ENCODE results near the gene TRA2A. TPM values are rescaled to one million over a fixed set of nuclear protein-coding genes. Genes with fewer than 3 reads are reported as not detected.

The TRA2A gene
- total RNA-seq, 2 experiments from 2014 or later = 109 to 143 TPM

DNA sequence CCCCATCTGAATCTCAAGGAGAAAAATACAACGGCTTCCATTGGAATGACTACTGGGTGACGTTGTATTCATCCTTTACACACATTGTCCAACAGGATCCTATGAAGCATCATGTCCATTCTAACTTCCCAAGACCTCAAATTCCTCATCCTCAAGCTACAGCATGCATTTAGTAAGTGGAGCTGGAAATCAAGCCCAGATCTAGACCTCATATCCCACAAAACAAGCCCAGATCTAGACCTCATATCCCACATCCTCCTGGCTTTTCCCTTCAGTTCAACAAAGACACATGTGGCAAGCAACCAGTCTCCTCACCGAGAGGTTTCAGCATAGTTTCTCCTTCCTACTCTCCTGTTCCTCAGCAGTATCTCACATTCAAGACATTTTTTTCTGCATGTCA lies 73.7 kb downstream of the TRA2A start:
- H3K4me1 Mint-ChIP-seq = peaks cover 13% of the 10 kb centered on the region
- no peaks in the 10 kb centered on the region for H3K9me3 Mint-ChIP-seq
- no peak overlapping the region for H3K4me3 Mint-ChIP-seq
- H3K27ac Mint-ChIP-seq = no peak overlapping the region
- H3K36me3 Mint-ChIP-seq (ENCODE audit: low read depth) = no peaks in the 10 kb centered on the region
- POLR2A ChIA-PET = no interaction called here
- H3K27me3 Mint-ChIP-seq = peaks cover 56% of the 10 kb centered on the region
- CTCF ChIA-PET = interaction anchor here (1.0 kb wide), 1 partner anchor 52 kb away, joined by 3 read pairs; no protein-coding TSS in a partner anchor
- DNase-seq = no peak

DNA sequence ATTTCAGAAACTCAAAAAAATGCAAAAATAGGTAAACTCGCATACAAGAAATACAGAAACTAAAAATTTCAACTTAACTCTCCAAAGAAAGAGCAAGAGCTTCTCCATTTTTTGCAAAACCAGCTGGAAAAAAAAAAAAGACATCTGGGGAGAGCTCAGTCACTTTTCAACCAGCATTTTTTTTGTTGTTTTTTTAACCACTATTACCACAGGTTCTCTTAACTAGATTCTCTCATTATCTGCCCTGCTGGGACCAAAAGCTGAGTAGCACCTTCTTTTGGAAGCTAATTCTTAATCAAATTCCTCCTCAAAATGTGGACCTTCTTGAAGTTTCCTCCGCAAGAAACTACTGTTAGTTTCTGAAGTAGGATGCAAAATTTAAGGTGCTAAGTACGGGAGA lies 75.7 kb downstream of the TRA2A start:
- H3K4me1 Mint-ChIP-seq = peaks cover under 1% of the 10 kb centered on the region
- peaks cover 43% of the 10 kb centered on the region for H3K27me3 Mint-ChIP-seq
- H3K27ac Mint-ChIP-seq = no peak overlapping the region
- no peak for DNase-seq
- no peaks in the 10 kb centered on the region for H3K9me3 Mint-ChIP-seq
- POLR2A ChIA-PET = no interaction called here
- no peaks in the 10 kb centered on the region for H3K36me3 Mint-ChIP-seq (ENCODE audit: low read depth)
- CTCF ChIA-PET = interaction anchor here (0.9 kb wide), 1 partner anchor 25 kb away, joined by 3 read pairs; no protein-coding TSS in a partner anchor
- H3K4me3 Mint-ChIP-seq = no peak overlapping the region

GRCh38 chr7:23454881-23455526 lies 76.8 kb downstream of the TRA2A start:
- peaks cover 39% of the 10 kb centered on the region for H3K27me3 Mint-ChIP-seq
- no peak for DNase-seq
- ChIA-PET POLR2A (no interaction called here), CTCF (no interaction called here)
- H3K36me3 Mint-ChIP-seq (ENCODE audit: low read depth) = no peaks in the 10 kb centered on the region
- H3K4me1 Mint-ChIP-seq = no peaks in the 10 kb centered on the region
- no peak overlapping the region for H3K27ac Mint-ChIP-seq
- H3K4me3 Mint-ChIP-seq = no peak overlapping the region
- H3K9me3 Mint-ChIP-seq = no peaks in the 10 kb centered on the region

Other genes starting within 250 kb of the TRA2A start
- gene MALSU1, start 232.6 kb downstream of the TRA2A start, total RNA-seq = 10 to 100 TPM; 41.1 to 47.3 TPM
- gene IGF2BP3, start 61.5 kb downstream of the TRA2A start, total RNA-seq = 1 to 10 TPM in 1 of 2 experiments, under 1 TPM in 1; 0.50 to 1.2 TPM
- 1 to 10 TPM; 7.3 to 7.7 TPM for gene CCDC126, start 65.4 kb upstream of the TRA2A start, total RNA-seq
- 1 to 10 TPM; 4.4 to 4.5 TPM for gene FAM221A, start 148.2 kb upstream of the TRA2A start, total RNA-seq
- under 1 TPM; 0.15 to 0.21 TPM for gene STK31, start 178.2 kb upstream of the TRA2A start, total RNA-seq

Data from activated CD4-positive, alpha-beta T cell treated with anti-CD3 and anti-CD28 coated beads, Interleukin-2, amount 10 ng/mL, durations not matched to agents 7 days and 5 days (primary cell).